K562 (cell line): Measurements from ENCODE around the gene SPRED2. TPM values are rescaled to one million over a fixed set of nuclear protein-coding genes. Genes with fewer than 3 reads are reported as not detected.

Experiments
- ATAC-seq: fragments of 200-7000 bp; cut with Tn5 transposase; 3 replicates; pipeline ENCODE4 v1.9.1; 2020; ENCODE audit warnings: moderate library complexity
- BruUV-seq: library from RNA; stranded (reverse); fragments of 400-500 nt; replicated peaks from 2 replicates; lab custom pipeline; 2021; lab: Mats Ljungman, UMichigan
- CTCF ChIA-PET: fragments of 300-600 bp; formaldehyde crosslinking; extraction: SDS; loops from one replicate; lab custom pipeline; 2021; ENCODE audit warnings: low intra/inter-chr PET ratio; lab: Yijun Ruan, JAX
- POLR2A ChIA-PET: fragments of 300-600, 350-650 bp; sonication (Branson Sonifier 250); formaldehyde crosslinking; extraction: SDS; loops from one replicate; lab custom pipeline; 2021; ENCODE audit warnings: antibody characterized with exemption, inconsistent platforms; lab: Yijun Ruan, JAX
- DNase-seq, 4 experiments: peaks; one replicate each; pipeline versions ENCODE4 v3.0.0 to v3.0.0-alpha.2; 2011 to 2018; ENCODE audit warnings: low spot score in 3 of 4, mixed read lengths in 3 of 4; ENCODE audit errors: extremely low read depth in 1 of 4
- FAIRE-seq: peaks from 2 replicates; lab custom pipeline; 2011; peaks lifted over from hg19 to GRCh38; lab: Jason Lieb, UNC
- H2AFZ ChIP-seq: 2 replicates; pipeline ENCODE4 v1.6.0; 2011; ENCODE audit warnings: low read depth, low read length, control low read depth, inconsistent platforms
- H3K27ac ChIP-seq: fragments of 200-600 bp; 3 replicates; pipeline ENCODE4 v1.8.0; 2011; ENCODE audit warnings: low read depth, mild to moderate bottlenecking, control low read depth, inconsistent platforms, low read length, moderate library complexity, mixed read lengths; ENCODE audit errors: extremely low read depth
- H3K27me3 ChIP-seq, 2 experiments: fragments of 300-600 bp in 1 of 2; 2 replicates in 1 of 2; 3 replicates in 1 of 2; pipeline versions ENCODE4 v1.6.0 to v1.8.0; 2011; ENCODE audit warnings: inconsistent platforms in 2 of 2, low read length in 2 of 2, mild to moderate bottlenecking in 1 of 2, mixed read lengths in 1 of 2, moderate library complexity in 1 of 2; ENCODE audit not compliant: control insufficient read depth in 2 of 2, insufficient read depth in 2 of 2
- H3K36me3 ChIP-seq: fragments of 300-600 bp; 3 replicates; pipeline ENCODE4 v1.8.0; 2011; ENCODE audit warnings: mild to moderate bottlenecking, low read length, inconsistent platforms; ENCODE audit not compliant: control insufficient read depth, insufficient read depth
- H3K4me1 ChIP-seq, 2 experiments: fragments of 200-600 bp in 1 of 2; replicated peaks in 1 of 2; 2 replicates in 1 of 2; 3 replicates in 1 of 2; pipeline versions ENCODE4 v1.5.1 to v1.8.0; 2011; ENCODE audit warnings: inconsistent platforms in 2 of 2, low read length in 2 of 2, mild to moderate bottlenecking in 1 of 2, mixed read lengths in 1 of 2, moderate library complexity in 1 of 2; ENCODE audit not compliant: control insufficient read depth in 2 of 2, insufficient read depth in 2 of 2
- H3K4me2 ChIP-seq: 2 replicates; pipeline ENCODE4 v1.6.1; 2011; ENCODE audit warnings: low read length, control low read depth, inconsistent platforms, mixed read lengths; ENCODE audit not compliant: insufficient read depth
- H3K4me3 ChIP-seq: fragments of 200-600 bp; sonication (generic), shearing (Covaris generic); 2 replicates; pipeline ENCODE4 v1.5.1; 2016; ENCODE audit warnings: control low read depth, inconsistent platforms
- H3K79me2 ChIP-seq: fragments of 200-600 bp; 3 replicates; pipeline ENCODE4 v1.8.0; 2011; ENCODE audit warnings: low read length, inconsistent platforms; ENCODE audit not compliant: control insufficient read depth, insufficient read depth
- H3K9ac ChIP-seq, 2 experiments: 2 replicates each; pipeline versions ENCODE4 v1.6.0 to v1.6.1; 2011; ENCODE audit warnings: low read depth in 2 of 2, low read length in 2 of 2, control low read depth in 1 of 2, inconsistent platforms in 1 of 2, mild to moderate bottlenecking in 1 of 2, mixed read lengths in 1 of 2; ENCODE audit not compliant: insufficient read depth in 1 of 2
- H3K9me1 ChIP-seq: one replicate; pipeline ENCODE4 v1.6.0; 2011; ENCODE audit warnings: inconsistent platforms, mild to moderate bottlenecking, low read length, moderate library complexity; ENCODE audit not compliant: control insufficient read depth, insufficient read depth
- H3K9me3 ChIP-seq: replicated peaks from 2 replicates; pipeline ENCODE4 v1.5.1; 2011; ENCODE audit warnings: low read depth, low read length, inconsistent platforms; ENCODE audit not compliant: control insufficient read depth, insufficient read depth
- H4K20me1 ChIP-seq: replicated peaks from 2 replicates; pipeline ENCODE4 v1.6.1; 2011; ENCODE audit warnings: low read length, inconsistent platforms, mixed read lengths; ENCODE audit not compliant: control insufficient read depth, insufficient read depth
- GABPB2 ChIP-seq: fragments of 250-450 bp; sonication (Bioruptor Pico); conservative IDR thresholded peaks from 2 replicates; pipeline ENCODE4 v1.5.1; 2021; ENCODE audit warnings: mild to moderate bottlenecking
- WGBS: fragments of 100-300 bp; shearing (Covaris generic); methylation state at CpG from one replicate; pipeline ENCODE4 v1.1.6; 2016; ENCODE audit warnings: low coverage, mixed read lengths; ENCODE audit not compliant: insufficient coverage; ENCODE audit errors: missing lambda C conversion rate; 5-methylcytosine and 5-hydroxymethylcytosine counted together
- in situ Hi-C: fragments of 300-500 bp; cut with MboI; formaldehyde crosslinking; loops from 4 replicates; pipeline ENCODE4 v1.15.0; 2018; ENCODE audit warnings: inconsistent platforms, mixed read lengths
- intact Hi-C: fragments of 100-400 bp; cut with micrococcal nuclease; formaldehyde crosslinking; loops from 2 replicates; pipeline ENCODE4 v1.14.2; 2022
- polyA plus RNA-seq, 8 experiments: library from polyadenylated mRNA; depleted of rRNA in 4 of 8; stranded (reverse) in 5 of 8; unstranded in 3 of 8; fragments of >200 nt; fragmentation: Nextera tagmentation in 2 of 8; fragmentation: Illumina TruSeq in 1 of 8; extraction: Ambion mirVana in 2 of 8; extraction: Trizol in 1 of 8; gene quantifications; 2 replicates each; pipeline versions ENCODE4 v1.2.1 to v1.2.3, GENCODE V29; 2011 to 2014; ENCODE audit warnings: inconsistent platforms in 1 of 8, missing spikeins in 1 of 8
- total RNA-seq, 7 experiments: library from RNA; depleted of rRNA in 6 of 7; stranded (reverse); fragments of >200 nt in 6 of 7; fragmentation: Illumina TruSeq in 2 of 7; extraction: Trizol in 2 of 7; gene quantifications; 2 replicates each; pipeline versions ENCODE4 v1.2.1 to v1.2.3, GENCODE V29; 2011 to 2021; ENCODE audit warnings: low replicate concordance in 1 of 7
- TF ChIP-seq, protein P1 (sequence below): sonication (generic); formaldehyde crosslinking; IDR thresholded peaks from 2 replicates; pipeline ENCODE4 v1.8.0; 2022; ENCODE audit warnings: mild to moderate bottlenecking, missing genetic modification reagents
- TF ChIP-seq, protein P2 (sequence below): fragments of 250-450 bp; sonication (Bioruptor Pico); IDR thresholded peaks from 2 replicates; pipeline ENCODE4 v1.5.0; 2020; ENCODE audit warnings: mild to moderate bottlenecking, borderline replicate concordance
- TF ChIP-seq, protein P3 (sequence below): sonication (generic); IDR thresholded peaks from 2 replicates; pipeline ENCODE4 v1.6.1; 2016

SPRED2 gene
- total and polyA plus RNA-seq, 9 of the 15 experiments (the other 6 are each of a cell fraction or from before 2014, with no cell fraction given), result 4.6 to 50.8 (median 14.1) TPM

DNA sequence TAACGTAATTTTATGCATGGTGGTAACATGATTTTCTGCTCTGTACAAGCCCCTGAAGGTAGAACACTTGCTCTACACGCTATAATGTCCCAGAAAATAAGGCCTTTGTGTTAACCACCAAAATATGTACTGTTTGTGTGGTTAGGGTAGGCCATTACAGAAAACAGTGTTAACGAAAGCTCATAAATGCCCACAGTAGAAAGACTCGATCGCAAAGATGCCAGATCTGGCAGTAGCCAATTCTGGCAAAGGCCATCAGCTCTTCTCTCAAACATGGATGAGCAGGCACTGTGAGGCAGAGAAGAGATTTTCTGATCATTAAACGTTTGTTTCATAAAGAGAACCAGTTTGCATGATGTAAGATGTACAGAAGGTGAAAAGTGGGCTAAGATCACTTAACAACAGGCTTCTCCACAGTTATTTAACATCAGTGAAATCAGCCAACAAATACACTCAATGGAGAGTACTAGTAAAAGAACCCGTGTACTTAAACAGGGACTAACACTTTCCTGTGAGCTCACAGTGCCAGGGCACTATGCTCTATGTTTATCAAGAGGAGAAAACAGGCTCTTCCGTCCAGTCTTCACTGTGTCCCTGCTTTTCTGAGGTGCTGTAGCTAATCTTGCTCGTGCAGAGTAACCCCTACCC is 80.3 kb downstream of the SPRED2 start:
- Histone ChIP-seq H3K36me3 (peaks cover 2% of the 10 kb centered on the region; the same call in 1 of the 3 replicates), H3K9me3 (no peaks in the 10 kb centered on the region), H3K79me2 (peaks cover 98% of the 10 kb centered on the region), H4K20me1 (peaks cover 29% of the 10 kb centered on the region), H3K27me3 (no peaks in the 10 kb centered on the region), H3K9me1 (peaks cover 5% of the 10 kb centered on the region), H2AFZ (no peak overlapping the region), H3K9ac (no peak overlapping the region), H3K4me3 (no peak overlapping the region), H3K27ac (no peak overlapping the region), H3K4me2 (no peak overlapping the region), H3K4me1 (peaks cover 22 to 38% of the 10 kb centered on the region in 2 experiments)
- intact Hi-C loops (no loop called here), in situ Hi-C loops (no loop called here)
- FAIRE-seq (no peak), DNase-seq (no peak), ATAC-seq (peak; percentile 31)
- 58% methylated on average over 9 of the region's 9 CpGs for WGBS
- POLR2A ChIA-PET, result interaction anchor here (0.7 to 2.5 kb wide), 5 partner anchors 10 to 85 kb away, joined by 3 to 12 read pairs (median 5); no protein-coding TSS in a partner anchor
- CTCF ChIA-PET, result interaction anchor here (1.6 kb wide), 1 partner anchor 87 kb away, joined by 3 read pairs; no protein-coding TSS in a partner anchor
- BruUV-seq, result no TSS peak
- TF ChIP-seq, protein P1, sequence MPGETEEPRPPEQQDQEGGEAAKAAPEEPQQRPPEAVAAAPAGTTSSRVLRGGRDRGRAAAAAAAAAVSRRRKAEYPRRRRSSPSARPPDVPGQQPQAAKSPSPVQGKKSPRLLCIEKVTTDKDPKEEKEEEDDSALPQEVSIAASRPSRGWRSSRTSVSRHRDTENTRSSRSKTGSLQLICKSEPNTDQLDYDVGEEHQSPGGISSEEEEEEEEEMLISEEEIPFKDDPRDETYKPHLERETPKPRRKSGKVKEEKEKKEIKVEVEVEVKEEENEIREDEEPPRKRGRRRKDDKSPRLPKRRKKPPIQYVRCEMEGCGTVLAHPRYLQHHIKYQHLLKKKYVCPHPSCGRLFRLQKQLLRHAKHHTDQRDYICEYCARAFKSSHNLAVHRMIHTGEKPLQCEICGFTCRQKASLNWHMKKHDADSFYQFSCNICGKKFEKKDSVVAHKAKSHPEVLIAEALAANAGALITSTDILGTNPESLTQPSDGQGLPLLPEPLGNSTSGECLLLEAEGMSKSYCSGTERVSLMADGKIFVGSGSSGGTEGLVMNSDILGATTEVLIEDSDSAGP, result no peak
- TF ChIP-seq, protein P2, sequence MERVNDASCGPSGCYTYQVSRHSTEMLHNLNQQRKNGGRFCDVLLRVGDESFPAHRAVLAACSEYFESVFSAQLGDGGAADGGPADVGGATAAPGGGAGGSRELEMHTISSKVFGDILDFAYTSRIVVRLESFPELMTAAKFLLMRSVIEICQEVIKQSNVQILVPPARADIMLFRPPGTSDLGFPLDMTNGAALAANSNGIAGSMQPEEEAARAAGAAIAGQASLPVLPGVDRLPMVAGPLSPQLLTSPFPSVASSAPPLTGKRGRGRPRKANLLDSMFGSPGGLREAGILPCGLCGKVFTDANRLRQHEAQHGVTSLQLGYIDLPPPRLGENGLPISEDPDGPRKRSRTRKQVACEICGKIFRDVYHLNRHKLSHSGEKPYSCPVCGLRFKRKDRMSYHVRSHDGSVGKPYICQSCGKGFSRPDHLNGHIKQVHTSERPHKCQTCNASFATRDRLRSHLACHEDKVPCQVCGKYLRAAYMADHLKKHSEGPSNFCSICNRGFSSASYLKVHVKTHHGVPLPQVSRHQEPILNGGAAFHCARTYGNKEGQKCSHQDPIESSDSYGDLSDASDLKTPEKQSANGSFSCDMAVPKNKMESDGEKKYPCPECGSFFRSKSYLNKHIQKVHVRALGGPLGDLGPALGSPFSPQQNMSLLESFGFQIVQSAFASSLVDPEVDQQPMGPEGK (CRISPR knock-in tag), result no peak
- TF ChIP-seq, protein P3, sequence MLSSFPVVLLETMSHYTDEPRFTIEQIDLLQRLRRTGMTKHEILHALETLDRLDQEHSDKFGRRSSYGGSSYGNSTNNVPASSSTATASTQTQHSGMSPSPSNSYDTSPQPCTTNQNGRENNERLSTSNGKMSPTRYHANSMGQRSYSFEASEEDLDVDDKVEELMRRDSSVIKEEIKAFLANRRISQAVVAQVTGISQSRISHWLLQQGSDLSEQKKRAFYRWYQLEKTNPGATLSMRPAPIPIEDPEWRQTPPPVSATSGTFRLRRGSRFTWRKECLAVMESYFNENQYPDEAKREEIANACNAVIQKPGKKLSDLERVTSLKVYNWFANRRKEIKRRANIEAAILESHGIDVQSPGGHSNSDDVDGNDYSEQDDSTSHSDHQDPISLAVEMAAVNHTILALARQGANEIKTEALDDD, result peak; percentile 67
- TF ChIP-seq GABPB2, result no peak
